GM12878 (cell line): Measurements from ENCODE around the gene THRA. TPM values are rescaled to one million over a fixed set of nuclear protein-coding genes. Genes with fewer than 3 reads are reported as not detected.
A peak's percentile ranks its signal among the peaks of the same experiment; 100 is the strongest.

Experiments
- ATAC-seq: fragments of 200-7000 bp; cut with Tn5 transposase; 3 replicates; pipeline ENCODE4 v1.9.1; 2020; ENCODE audit warnings: mild to moderate bottlenecking, moderate library complexity
- BruUV-seq: library from RNA; stranded (reverse); fragments of 400-500 nt; replicated peaks from 2 replicates; lab custom pipeline; 2021; lab: Mats Ljungman, UMichigan
- CTCF ChIA-PET: fragments of 300-600 bp; sonication (Branson Sonifier 250); formaldehyde crosslinking; extraction: SDS; loops from one replicate; lab custom pipeline; 2021; ENCODE audit warnings: inconsistent platforms; lab: Yijun Ruan, JAX
- POLR2A ChIA-PET: fragments of 350-600 bp; formaldehyde crosslinking; extraction: SDS; loops from one replicate; lab custom pipeline; 2021; ENCODE audit warnings: inconsistent platforms; lab: Charles Lee
- RAD21 ChIA-PET: fragments of 300-600 bp; sonication (Branson Sonifier 250); formaldehyde crosslinking; loops from one replicate; lab custom pipeline; 2023; ENCODE audit warnings: antibody characterized with exemption; ENCODE audit not compliant: unreplicated experiment; lab: Charles Lee
- SMC1A ChIA-PET: fragments of 300-600 bp; sonication (Branson Sonifier 250); formaldehyde crosslinking; loops from one replicate; lab custom pipeline; 2023; ENCODE audit not compliant: unreplicated experiment, uncharacterized antibody; lab: Charles Lee
- DNase-seq: peaks from one replicate; pipeline ENCODE4 v3.0.0-alpha.2; 2011; ENCODE audit warnings: low read depth, low spot score
- FAIRE-seq: peaks from 3 replicates; lab custom pipeline; 2011; peaks lifted over from hg19 to GRCh38; lab: Jason Lieb, UNC
- H2AFZ ChIP-seq: 2 replicates; pipeline ENCODE4 v1.6.0; 2011; ENCODE audit warnings: low read depth, low read length, control low read depth; ENCODE audit not compliant: control insufficient read depth
- H3K27ac ChIP-seq: 2 replicates; pipeline ENCODE4 v1.5.1; 2011; ENCODE audit warnings: control low read depth; ENCODE audit not compliant: control insufficient read depth, insufficient read depth
- H3K27me3 ChIP-seq, 2 experiments: replicated peaks in 1 of 2; 2 replicates each; pipeline versions ENCODE4 v1.6.0 to v1.6.1; 2011; ENCODE audit warnings: low read length in 1 of 2; ENCODE audit not compliant: control insufficient read depth in 2 of 2, insufficient read depth in 2 of 2
- H3K36me3 ChIP-seq, 2 experiments: 2 replicates each; pipeline ENCODE4 v1.5.1; 2011; ENCODE audit warnings: low read length in 1 of 2; ENCODE audit not compliant: control insufficient read depth in 2 of 2, insufficient read depth in 2 of 2
- H3K4me1 ChIP-seq: 2 replicates; pipeline ENCODE4 v1.6.1; 2011; ENCODE audit warnings: mild to moderate bottlenecking, low read length, moderate library complexity, mixed read lengths; ENCODE audit not compliant: control insufficient read depth, insufficient read depth
- H3K4me2 ChIP-seq: 2 replicates; pipeline ENCODE4 v1.6.0; 2011; ENCODE audit warnings: control low read depth; ENCODE audit not compliant: control insufficient read depth, insufficient read depth
- H3K4me3 ChIP-seq: fragments of 200-600 bp; sonication (generic); 2 replicates; pipeline ENCODE4 v1.5.1; 2016
- H3K79me2 ChIP-seq: 2 replicates; pipeline ENCODE4 v1.6.0; 2011; ENCODE audit warnings: low read length; ENCODE audit not compliant: control insufficient read depth, insufficient read depth
- H3K9ac ChIP-seq: 2 replicates; pipeline ENCODE4 v1.8.0; 2011; ENCODE audit warnings: low read length, control low read depth, mixed read lengths; ENCODE audit not compliant: control insufficient read depth, insufficient read depth
- H3K9me3 ChIP-seq: replicated peaks from 3 replicates; pipeline ENCODE4 v1.5.1; 2011; ENCODE audit warnings: mild to moderate bottlenecking, low read length; ENCODE audit not compliant: control insufficient read depth, insufficient read depth
- H4K20me1 ChIP-seq: 2 replicates; pipeline ENCODE4 v1.6.0; 2011; ENCODE audit not compliant: control insufficient read depth, insufficient read depth
- IKZF1 ChIP-seq: fragments of 450-650 bp; conservative IDR thresholded peaks from 2 replicates; pipeline ENCODE4 v1.6.1; 2017; ENCODE audit warnings: antibody characterized with exemption, mild to moderate bottlenecking
- KAT2A ChIP-seq: conservative IDR thresholded peaks from 2 replicates; pipeline ENCODE4 v1.6.1; 2011; ENCODE audit warnings: low read depth, low read length; ENCODE audit not compliant: control insufficient read depth
- NR2C1 ChIP-seq: fragments of 450-650 bp; IDR thresholded peaks from 2 replicates; pipeline ENCODE4 v1.6.1; 2017; ENCODE audit warnings: antibody characterized with exemption, mild to moderate bottlenecking, moderate library complexity
- SMAD1 ChIP-seq: fragments of 450-650 bp; IDR thresholded peaks from 2 replicates; pipeline ENCODE4 v1.6.1; 2018; ENCODE audit warnings: mild to moderate bottlenecking, low read depth; ENCODE audit not compliant: partially characterized antibody
- SP1 ChIP-seq: IDR thresholded peaks from one replicate; pipeline ENCODE4 v1.6.1; 2011; ENCODE audit warnings: low read depth, low read length
- WGBS: methylation state at CpG from one replicate; pipeline ENCODE4 v1.1.6; 2016; ENCODE audit warnings: low lambda C conversion rate; ENCODE audit not compliant: insufficient replicate concordance, insufficient coverage; ENCODE audit errors: missing lambda C conversion rate; 5-methylcytosine and 5-hydroxymethylcytosine counted together
- in situ Hi-C: fragments of 300-500 bp; cut with MboI; formaldehyde crosslinking; loops from 9 replicates; pipeline ENCODE4 v1.14.3; 2018; ENCODE audit warnings: mixed read lengths
- intact Hi-C: fragments of 100-400 bp; cut with micrococcal nuclease; formaldehyde crosslinking; loops from one replicate; pipeline ENCODE4 v1.14.2; 2022; ENCODE audit not compliant: unreplicated experiment
- polyA plus RNA-seq, 11 experiments: library from polyadenylated mRNA; depleted of rRNA in 4 of 11; unstranded in 6 of 11; stranded (reverse) in 5 of 11; fragments of >200 nt; fragmentation: Nextera tagmentation in 4 of 11; fragmentation: Illumina TruSeq in 1 of 11; extraction: Ambion mirVana in 4 of 11; extraction: Trizol in 1 of 11; gene quantifications; 1 replicate in 1 of 11; 2 replicates in 10 of 11; pipeline versions ENCODE4 v1.2.1 to v1.2.3, GENCODE V29; 2011 to 2016; ENCODE audit warnings: inconsistent platforms in 2 of 11, missing spikeins in 2 of 11, low read depth in 1 of 11
- total RNA-seq, 4 experiments: library from RNA; depleted of rRNA in 3 of 4; stranded (reverse); fragments of >200 nt in 3 of 4; fragmentation: Illumina TruSeq in 1 of 4; extraction: Trizol in 1 of 4; gene quantifications; 2 replicates each; pipeline versions ENCODE4 v1.2.1 to v1.2.3, GENCODE V29; 2013 to 2021
- TF ChIP-seq, protein P1 (sequence below): IDR thresholded peaks from 2 replicates; pipeline ENCODE4 v1.6.1; 2011; ENCODE audit warnings: low read depth, mild to moderate bottlenecking, low read length, moderate library complexity, borderline replicate concordance; ENCODE audit errors: extremely low read depth

THRA gene
- total and polyA plus RNA-seq, 10 of the 15 experiments (the other 5 are each of a cell fraction or from before 2014, with no cell fraction given): 0.03 to 2.0 (median 0.64) TPM

GRCh38 chr17:40068129-40068581 lies 5.4 kb downstream of the THRA start:
- no peaks in the 10 kb centered on the region for H3K36me3 ChIP-seq
- peak overlapping the region; percentile 96; the same call in 1 of the 2 replicates for H2AFZ ChIP-seq
- no TSS peak for BruUV-seq
- ChIA-PET CTCF (interaction anchor here (1.0 to 15.2 kb wide), 6 partner anchors 7 to 100 kb away, joined by 3 to 142 read pairs (median 4); no protein-coding TSS in a partner anchor), POLR2A (interaction anchor here (1.3 kb wide), 1 partner anchor 33 kb away, joined by 6 read pairs; the partner anchor contains the start of gene NR1D1), SMC1A (interaction anchor here (1.1 to 2.3 kb wide), 3 partner anchors 14 to 100 kb away, joined by 3 to 17 read pairs (median 4); partner anchors contain the start of gene MED24), RAD21 (interaction anchor here (0.6 to 1.5 kb wide), 3 partner anchors 13 to 45 kb away, joined by 3 to 4 read pairs (median 3); no protein-coding TSS in a partner anchor)
- H3K79me2 ChIP-seq: no peaks in the 10 kb centered on the region
- H3K27me3 ChIP-seq: peaks cover 5 to 7% of the 10 kb centered on the region in 2 experiments; a peak in 3 of 4 replicates
- TF ChIP-seq, protein P1, sequence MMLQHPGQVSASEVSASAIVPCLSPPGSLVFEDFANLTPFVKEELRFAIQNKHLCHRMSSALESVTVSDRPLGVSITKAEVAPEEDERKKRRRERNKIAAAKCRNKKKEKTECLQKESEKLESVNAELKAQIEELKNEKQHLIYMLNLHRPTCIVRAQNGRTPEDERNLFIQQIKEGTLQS: no peak
- TF ChIP-seq SMAD1 (no peak), NR2C1 (no peak), KAT2A (no peak)
- intact Hi-C loops: loop anchor here (10.0 kb wide), 1 partner anchor 97 kb away; no protein-coding TSS in a partner anchor
- no peak overlapping the region for H3K27ac ChIP-seq
- H3K4me2 ChIP-seq: peak overlapping the region; percentile 94
- no peaks in the 10 kb centered on the region for H4K20me1 ChIP-seq
- peaks cover 26% of the 10 kb centered on the region for H3K4me1 ChIP-seq
- no peak for ATAC-seq
- FAIRE-seq: no peak
- in situ Hi-C loops: no loop called here
- H3K9me3 ChIP-seq: no peaks in the 10 kb centered on the region
- DNase-seq: no peak
- no peak overlapping the region for H3K4me3 ChIP-seq
- peak overlapping the region; percentile 18; the same call in 1 of the 2 replicates for H3K9ac ChIP-seq
- 52% methylated on average over 4 of the region's 4 CpGs for WGBS

GRCh38 chr17:40068584-40068916 lies 5.8 kb downstream of the THRA start:
- H3K9me3 ChIP-seq: no peaks in the 10 kb centered on the region
- no peaks in the 10 kb centered on the region for H3K79me2 ChIP-seq
- DNase-seq: no peak
- H4K20me1 ChIP-seq: no peaks in the 10 kb centered on the region
- in situ Hi-C loops: no loop called here
- WGBS: 17% methylated on average over 5 of the region's 5 CpGs
- SMC1A ChIA-PET: interaction anchor here (0.9 to 2.3 kb wide), 4 partner anchors 14 to 100 kb away, joined by 3 to 17 read pairs (median 4); partner anchors contain the start of gene MED24
- POLR2A ChIA-PET: interaction anchor here (1.3 kb wide), 1 partner anchor 32 kb away, joined by 6 read pairs; the partner anchor contains the start of gene NR1D1
- CTCF ChIA-PET: interaction anchor here (1.0 to 15.2 kb wide), 4 partner anchors 31 to 43 kb away, joined by 3 to 120 read pairs (median 4); no protein-coding TSS in a partner anchor
- peak overlapping the region; percentile 96 for H2AFZ ChIP-seq
- TF ChIP-seq IKZF1: 0 out of 2 replicates have a peak, but pooled peaks have one; percentile 11
- TF ChIP-seq SP1: no peak
- TF ChIP-seq, all 136 proteins: peak for 1
- H3K4me2 ChIP-seq: peak overlapping the region; percentile 94
- H3K36me3 ChIP-seq: no peaks in the 10 kb centered on the region
- H3K4me3 ChIP-seq: no peak overlapping the region
- RAD21 ChIA-PET: interaction anchor here (0.9 to 1.5 kb wide), 2 partner anchors 14 to 45 kb away, joined by 3 to 4 read pairs; no protein-coding TSS in a partner anchor
- H3K9ac ChIP-seq: peak overlapping the region; percentile 18; the same call in 1 of the 2 replicates
- intact Hi-C loops: loop anchor here (10.0 kb wide), 1 partner anchor 96 kb away; no protein-coding TSS in a partner anchor
- H3K27me3 ChIP-seq: peaks cover 3 to 6% of the 10 kb centered on the region in 2 experiments; a peak in 3 of 4 replicates
- no peak overlapping the region for H3K27ac ChIP-seq
- FAIRE-seq (no peak), ATAC-seq (no peak; the same call in 2 of the 3 replicates)
- BruUV-seq: no TSS peak
- peaks cover 26% of the 10 kb centered on the region for H3K4me1 ChIP-seq
